HG02642 (cell line): ENCODE data around the gene NME4.
"Not testable (repeated sequence)": the region's sequence is repeated elsewhere in the genome, so short reads cannot be mapped to it uniquely, and the experiment has no call there.

Source experiments
- ATAC-seq: cut with Tn5 transposase; IDR thresholded peaks from one replicate; pipeline ENCODE4 v1.9.1; 2021; ENCODE audit warnings: mild to moderate bottlenecking; ENCODE audit not compliant: unreplicated experiment, poor library complexity

NME4 gene

DNA sequence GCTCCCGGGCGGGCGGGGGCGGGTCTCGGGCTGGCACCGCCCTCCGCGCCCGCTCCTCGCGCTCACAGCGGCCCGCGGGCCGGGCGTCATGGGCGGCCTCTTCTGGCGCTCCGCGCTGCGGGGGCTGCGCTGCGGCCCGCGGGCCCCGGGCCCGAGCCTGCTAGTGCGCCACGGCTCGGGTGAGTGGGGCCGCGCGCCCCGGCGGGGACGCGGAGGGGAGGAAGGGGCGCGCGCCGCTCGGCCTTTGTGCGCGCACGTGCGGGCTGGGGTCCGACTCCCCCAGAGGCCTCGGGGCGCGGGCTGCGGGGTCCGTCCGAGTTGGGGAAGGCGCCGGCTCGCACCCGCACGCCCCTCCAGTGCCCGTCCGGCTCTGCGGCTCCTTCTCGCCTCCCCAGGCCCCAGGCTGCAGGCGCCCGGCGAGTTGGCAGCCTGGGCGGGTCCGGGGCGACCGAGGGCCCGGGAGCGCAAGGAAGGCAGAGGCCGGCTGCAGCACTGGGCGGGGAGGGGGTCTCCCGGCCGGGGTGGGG lies at the start of gene NME4:
Gene NME4, plus strand, starts transcription at position 65 of the 527 bp plus-strand sequence. Its CDS starts 24 bp downstream, at position 89.
- ATAC-seq, result no peak

DNA sequence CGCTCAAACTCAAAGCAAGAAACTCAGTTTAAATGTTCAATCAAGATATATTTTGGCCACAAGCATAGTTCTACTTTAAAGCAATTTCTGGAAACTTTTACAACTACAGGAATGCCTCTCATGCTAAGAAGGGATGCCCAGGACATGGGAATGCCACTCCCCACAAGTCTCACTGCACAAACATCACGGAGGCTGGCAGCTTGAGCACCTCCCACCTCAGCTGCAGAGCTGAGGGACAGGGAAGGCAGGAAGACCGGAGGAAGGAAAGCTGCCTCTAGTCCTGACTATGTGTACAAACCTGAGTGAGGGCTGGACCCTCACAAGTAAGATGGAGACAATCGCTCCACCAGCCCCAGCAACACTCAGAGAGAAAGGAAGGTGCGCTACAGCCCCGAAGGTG lies 49.8 kb upstream of the NME4 start:
- ATAC-seq, result no peak

DNA sequence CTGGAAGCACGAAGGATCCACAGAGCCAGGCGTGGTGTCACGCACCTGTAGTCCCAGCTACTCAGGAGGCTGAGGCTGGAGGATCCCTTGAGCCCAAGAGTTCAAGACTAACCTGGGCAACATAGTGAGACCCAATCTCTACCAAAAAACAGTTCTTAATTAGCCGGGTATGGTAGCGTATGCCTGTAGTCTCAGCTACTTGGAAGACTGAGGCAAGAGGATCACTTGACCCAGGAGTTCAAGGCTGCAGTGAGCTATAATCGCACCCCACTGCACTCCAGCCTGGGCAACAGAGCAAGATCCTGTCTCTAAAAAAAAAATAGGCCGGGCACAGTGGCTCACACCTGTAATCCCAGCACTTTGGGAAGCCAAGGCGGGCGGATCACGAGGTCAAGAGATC lies 48.5 kb upstream of the NME4 start:
- not testable (repeated sequence) for ATAC-seq

DNA sequence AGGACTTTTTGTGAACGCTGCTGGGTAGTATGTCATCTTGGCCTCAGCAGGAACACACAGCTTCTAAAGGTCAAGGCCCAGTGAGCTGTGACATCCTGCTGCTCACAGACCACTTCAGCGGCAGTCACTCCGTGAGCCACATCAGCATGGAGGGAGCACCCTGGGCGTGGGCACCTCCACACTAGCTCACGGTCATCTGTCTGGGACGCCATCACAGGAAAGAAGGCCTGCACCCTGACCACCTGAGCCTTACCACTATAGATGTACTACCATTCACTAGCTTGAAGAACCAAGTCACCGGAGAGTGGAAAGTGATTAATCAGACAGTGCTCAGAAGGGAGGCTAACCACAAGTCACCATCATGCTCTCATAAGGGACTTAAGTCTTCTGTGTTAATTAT lies 47.8 kb upstream of the NME4 start:
- no peak for ATAC-seq

DNA sequence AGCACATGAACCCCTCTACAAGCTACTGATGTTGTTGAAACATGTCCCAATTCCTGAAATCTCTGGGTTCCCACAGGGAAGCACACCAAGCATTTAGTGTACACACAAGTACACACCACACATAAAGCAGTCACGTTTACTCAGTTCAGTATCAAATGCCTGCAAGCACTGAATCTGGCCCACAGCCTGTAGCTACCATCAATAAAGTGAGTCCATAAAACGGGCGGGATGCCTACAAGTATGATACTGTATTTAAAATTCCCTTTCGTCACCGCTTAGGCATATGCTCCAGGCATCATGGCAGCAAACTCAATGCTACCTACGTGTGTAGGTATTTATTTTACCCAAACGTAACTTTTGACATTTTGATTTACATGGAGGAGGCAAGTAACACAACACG lies 46.8 kb upstream of the NME4 start:
- ATAC-seq, result no peak

DNA sequence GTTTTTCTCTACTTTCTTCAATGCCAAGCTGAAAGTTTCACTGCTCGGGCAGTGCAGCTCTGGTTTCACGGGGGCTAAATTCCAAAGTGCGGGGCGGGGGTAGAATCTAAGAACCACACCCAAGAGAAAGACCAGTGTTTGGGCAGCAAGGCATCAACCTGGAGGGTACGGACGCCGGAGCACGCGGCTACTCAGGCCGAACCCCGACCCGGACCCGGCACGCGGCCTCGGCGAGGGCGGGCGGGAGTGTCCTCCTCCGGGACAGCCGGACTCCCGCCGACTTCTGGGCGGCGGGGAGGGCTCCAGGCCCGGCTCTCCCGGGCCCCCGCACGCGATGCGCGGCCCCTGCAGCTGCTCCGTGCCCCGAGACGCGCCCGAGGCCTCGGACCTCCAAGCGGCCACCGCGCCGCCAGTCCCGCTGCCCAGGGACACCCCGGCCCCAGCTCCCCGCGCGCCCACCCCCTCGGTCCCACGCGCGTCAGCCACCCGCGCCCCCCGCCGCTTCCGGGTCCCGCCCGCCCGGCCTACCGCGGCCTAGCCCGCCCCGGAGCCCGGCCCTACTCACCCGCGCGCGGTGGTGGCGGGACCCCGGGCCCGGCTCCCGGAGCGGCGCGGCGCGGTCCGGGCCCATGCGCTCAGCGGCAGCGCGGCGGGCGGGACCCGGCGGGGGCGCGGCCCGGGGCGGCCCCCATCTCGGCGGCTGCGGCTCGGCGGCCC lies 45.0 kb upstream of the NME4 start:
- ATAC-seq, result peak; percentile 35

DNA sequence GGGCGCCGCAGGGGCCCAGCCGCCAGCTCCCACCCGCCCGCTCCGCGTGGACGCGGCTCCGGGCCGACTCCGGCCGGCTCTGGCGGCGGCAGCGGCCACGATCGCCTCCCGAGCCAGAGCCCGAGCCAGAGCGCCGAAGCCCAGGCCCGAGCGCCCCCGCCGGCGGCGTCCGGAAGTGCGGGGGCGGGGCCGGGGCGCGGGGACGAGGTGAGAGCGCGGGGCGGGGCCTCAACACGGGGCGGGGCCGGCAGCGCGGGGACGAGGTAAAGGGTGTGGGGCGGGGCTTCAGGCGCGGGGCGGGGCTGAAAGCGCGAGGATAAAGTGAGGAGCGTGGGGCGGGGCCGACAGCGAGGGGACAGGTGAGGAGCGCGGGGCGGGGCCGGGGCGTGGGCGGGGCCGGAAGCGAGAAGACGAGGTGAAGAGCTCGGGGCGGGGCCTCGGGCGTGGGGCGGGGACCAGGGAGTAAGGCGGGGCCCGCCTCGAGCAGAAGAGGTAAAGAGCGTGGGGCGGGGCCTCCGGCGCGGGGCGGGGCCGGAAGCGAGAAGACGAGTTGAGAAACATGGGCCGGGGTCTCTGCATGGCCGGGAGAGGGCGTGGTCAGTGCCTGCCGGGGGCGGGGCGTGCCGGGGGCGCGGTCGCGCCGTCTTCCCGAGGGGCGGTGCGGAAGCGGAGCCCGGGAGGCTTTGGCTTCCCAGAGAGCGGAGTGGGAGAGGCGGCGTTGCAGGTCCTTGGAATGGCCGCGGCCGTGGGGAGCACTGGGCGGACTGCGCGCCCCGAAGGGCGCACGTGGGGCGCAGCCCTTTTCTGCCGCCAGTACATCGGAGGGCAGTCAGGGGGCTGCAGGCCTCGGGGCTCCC lies 44.2 kb upstream of the NME4 start, which contains the start of gene AXIN1:
Gene AXIN1, minus strand, starts transcription at position 177 of the 857 bp plus-strand sequence. CDS start 5,698 bp downstream, outside the sequence.
- ATAC-seq, result peak; percentile 65

DNA sequence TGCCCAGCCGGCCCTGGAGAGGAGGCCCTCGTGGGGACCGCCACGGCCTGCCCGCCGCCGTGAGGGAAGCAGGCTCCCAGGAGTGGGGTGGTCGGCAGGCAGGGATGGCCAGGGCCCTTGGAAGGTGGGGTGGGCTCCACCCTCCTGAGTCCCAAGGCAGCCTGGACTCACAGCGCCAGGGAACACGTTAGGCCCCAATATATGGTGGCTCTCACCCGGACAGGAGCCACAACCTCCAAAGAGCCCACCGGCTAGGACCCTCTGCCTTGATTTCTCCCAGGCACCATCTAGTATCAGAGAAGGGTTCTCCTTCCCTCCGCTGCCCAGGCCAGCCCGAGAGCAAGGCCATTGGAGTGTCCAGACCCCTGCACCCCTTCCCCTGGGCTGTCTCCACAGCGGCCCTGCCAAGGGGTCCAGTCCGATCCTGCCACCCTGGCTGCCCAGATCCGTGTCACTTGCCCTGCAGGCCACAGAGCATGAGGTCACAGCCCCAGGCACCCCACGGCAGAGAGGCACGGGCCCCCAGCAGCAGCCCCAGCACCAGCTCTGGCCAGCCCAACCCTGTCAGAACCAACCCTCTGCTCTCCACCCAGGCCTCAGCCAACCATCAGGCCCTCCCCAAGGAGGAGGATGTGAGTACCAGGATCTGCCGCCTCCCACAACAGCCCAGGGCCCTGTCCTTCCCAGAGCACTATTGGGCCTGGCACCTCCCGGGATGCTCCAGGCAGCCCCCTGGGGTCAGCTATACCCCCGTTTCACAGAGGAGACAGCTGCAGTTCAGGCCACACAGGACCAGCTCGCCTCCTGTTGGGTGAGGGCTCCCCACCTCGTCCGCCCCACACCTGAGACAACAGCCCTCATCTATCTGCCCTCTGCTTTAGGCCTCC lies 43.4 kb upstream of the NME4 start:
- ATAC-seq, result peak; percentile 2

DNA sequence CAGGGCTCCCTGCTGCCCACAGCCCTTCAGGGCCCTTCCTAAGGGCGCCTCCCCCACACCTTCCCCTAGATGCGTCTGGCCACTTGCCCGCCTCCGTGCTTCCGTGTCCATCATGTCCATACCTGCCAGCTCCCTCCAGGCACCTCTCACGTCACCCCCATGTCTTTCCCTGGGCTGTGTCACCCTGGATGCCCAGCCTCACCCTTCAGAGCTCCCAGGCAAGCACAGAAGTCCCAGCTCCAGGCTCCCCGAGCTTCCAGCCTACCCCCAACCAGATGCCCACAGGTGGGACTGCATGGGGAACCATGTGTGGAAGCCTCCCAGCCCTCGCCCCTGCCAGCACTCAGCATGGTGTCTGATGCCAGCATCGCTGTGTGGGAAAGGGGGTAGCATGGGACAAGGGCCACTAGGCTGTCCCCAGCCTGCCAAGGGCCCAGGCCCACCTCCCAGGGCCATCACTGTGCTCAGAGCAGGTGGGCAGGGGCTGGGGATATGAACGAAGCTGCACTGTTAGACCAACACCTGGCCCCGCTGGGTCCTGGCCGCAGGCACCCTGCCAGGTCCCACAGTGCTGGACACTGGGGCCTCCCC lies 42.6 kb upstream of the NME4 start:
- ATAC-seq, result no peak

DNA sequence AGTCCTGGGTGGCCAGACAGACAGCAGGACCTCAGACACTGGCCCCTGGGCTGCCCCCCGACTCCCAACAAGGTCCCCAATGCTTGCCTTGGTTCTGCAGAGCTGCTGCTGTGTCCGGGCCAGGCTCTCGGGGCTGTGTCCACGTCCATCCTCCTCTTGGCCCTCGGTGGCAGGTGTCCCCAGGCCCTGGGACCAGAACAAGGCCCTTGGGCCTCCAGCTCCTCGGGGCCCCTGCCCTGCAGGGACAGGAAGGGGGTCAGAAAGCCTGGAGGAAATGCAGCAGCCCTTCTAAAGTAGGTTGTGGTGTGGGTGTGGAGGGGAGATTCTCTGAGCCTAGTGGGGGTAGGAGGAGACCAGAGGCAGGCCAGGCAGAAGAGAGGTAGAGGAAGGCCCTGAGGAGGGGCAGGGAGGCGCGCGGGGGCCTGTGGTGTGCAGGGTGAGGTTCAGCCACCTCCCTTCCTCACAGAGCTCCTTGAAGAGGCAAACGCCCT lies 42.0 kb upstream of the NME4 start:
- ATAC-seq, result no peak

DNA sequence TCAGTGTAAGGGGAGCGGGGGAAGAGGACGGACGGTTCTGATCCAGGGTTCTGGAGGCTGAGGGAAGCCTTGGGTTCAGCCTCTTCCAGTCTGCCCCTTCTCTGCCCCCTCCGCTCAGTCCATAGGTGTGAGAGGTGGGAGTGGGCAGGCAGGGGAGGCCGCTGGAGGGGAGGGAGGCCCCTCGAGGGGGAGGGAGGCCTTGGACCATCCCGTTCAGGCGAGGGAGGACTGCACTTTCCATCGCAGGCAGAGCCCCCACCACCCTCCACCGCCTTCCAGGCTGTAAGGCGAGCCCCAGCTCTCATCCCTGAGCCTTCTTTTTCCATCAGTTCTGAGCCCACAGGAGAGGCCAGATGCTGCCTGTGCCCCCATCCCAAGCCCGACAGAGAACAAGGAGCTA lies 40.3 kb upstream of the NME4 start:
- ATAC-seq, result no peak

DNA sequence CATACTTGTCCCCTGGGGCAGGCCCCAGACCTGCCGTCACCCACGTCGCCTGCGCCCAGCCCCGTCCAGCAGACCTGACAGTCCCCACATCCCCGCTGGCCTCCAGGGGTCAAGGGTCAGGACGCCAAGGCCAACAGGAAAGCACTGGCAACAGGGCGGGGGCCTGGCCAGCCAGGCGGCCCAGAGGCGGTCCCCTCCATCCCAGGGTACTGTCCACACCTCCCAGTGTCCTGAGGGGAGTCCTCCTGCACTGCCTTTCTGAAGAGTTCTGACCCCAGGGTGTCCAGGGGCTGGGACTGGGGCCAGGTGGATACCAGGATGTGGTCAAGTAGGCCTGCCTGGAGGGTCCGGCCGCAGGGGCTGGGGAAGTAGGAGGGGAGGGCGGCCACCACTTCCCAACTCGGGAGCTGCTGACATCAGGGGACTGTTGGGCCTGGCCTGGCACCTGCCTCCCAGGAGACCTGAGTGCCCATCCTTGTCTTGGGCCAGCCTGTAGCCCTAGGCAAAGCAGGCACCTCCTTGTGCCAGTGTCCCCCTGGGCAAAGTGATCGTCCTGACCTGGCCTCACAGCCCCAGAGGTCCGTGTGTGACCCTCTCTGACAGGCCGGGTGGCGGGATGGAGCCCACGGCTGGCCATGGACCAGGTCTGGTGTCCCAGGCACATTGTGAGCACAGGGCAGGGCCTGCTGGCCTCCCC lies 37.8 kb upstream of the NME4 start:
- ATAC-seq, result no peak

DNA sequence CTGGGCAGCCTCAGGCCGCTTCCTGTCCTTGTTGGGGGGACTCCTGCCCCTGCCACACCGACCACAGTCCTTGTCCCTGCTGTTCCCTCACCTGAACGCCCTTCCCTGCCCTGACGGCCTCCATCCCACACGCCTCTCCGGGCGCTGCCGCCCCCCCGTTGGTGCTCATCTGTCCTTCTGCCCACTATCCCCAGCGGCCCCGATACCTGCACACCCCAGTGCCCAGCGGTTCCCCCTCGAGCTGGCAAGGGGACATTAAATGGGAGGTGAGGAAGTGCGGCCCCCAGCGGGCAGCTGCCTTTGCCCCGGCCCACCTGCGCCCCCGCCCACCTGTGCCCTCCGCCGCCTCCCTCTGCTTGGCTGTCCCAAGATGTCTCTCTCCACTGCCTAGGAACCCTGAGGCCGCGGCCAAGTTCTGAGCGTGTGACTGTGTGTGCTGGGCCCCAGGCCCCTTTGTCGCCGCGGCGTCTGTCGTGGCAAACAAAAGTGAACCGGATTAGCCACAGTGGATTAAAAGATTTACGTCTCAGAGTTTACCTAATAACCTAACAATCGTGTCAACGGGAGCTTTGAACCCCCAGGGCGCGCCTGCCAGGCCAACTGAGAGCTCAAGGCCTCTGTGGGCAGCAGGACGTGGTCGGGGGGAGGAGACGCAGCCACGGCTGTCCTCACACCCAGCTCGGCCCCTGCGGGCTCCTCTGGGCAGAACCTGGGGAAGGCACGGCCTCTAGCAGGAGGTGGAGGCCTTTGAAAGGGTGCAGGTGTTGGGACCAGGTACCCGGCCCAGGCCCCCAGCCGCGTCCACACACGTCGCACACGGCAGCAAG lies 36.9 kb upstream of the NME4 start:
- ATAC-seq, result no peak

DNA sequence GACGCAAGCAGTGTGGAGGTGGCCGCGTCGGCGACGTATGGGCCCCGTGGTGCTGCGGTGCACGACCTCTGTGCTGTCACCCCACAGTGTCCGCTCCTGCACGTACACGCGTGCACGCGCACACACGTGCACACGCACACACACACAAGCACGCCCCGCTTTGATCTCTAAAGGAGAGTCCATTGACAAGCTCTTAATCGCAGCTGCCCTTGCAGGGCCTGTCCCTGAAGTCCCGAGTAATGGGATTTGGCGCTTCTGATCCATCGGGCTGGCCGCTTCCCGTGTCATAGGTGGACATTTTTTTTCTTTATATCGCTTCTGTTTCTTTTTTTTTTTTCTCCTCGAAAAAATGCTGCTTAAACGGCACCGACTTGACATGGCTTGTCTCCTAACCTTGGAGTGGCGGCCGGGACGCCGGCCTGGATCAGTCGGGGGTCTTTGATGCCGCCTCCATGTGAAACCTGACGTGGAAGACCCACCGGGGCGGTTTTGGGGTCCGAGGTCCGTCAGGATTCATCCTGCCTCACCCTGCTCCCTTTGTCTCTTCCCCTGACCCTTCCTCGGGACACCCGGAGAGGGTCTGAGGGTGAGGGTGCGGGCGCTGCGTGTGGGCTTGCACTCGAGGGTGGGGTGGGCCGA lies 36.2 kb upstream of the NME4 start:
- ATAC-seq, result no peak

DNA sequence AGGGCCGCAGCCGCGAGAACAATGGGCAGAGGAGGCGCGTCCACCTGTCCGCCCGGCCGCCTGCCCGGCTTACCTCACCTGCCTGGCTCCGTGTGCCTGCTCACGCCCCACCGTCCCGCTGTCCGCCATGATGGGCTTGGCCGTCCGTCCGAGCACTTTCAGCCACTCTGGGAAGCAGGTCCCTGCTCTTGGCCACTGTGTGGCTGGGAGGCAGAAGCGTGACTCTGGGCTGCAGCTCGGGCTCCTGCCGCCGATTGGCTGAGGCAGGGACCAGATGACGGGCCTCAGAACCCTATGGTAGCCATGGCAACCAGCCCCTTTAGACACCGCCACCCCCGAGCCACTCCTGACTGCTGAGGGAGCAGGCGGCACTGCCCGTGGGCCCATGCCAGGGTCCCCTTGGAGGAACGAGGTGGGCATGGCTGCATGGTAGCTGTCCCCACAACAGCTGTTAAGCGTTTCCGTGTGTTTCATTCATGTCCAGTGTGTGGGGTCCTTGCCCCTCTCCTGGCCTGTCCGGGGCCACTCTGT lies 35.6 kb upstream of the NME4 start:
- ATAC-seq, result no peak

DNA sequence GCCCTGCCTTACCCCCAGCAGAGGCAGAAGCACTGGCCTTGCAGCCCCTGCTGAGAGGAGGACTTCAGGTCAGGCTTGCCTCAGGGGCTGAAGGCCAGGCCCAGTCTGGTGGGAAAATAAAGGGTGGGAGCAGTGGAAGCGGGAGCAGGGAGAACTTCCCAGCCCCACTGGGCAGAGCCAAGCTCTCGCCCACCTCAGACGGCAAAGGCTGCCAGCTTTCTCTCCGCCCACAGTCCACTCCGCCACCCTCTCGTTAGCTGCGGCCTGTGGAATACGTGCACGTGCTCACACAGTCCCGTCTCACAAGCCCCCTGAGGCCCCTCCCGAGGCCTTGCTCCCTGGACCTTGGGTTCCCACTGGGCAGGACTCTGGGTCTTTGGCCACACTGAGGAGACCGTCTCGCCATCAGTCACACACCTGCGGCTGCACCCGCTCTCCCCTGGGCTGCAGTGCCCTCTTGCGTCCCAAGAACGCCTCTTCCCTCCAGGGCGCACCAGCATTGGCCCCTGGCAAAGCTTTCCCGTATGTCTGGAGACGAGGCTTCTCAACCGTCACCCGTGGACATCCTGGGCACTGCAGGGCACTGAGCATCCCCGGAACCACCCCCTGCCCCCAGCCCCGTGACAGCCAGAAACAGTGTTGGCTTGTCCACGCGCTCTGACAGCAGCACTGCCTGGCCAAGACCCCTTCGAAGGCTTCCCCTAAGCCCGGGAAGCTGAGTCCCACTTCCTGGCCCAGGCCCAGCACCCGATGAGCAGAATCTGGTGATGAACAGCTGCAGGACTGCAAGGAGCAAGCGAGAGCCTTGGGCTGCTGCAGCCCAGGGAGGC lies 34.9 kb upstream of the NME4 start:
- no peak for ATAC-seq

DNA sequence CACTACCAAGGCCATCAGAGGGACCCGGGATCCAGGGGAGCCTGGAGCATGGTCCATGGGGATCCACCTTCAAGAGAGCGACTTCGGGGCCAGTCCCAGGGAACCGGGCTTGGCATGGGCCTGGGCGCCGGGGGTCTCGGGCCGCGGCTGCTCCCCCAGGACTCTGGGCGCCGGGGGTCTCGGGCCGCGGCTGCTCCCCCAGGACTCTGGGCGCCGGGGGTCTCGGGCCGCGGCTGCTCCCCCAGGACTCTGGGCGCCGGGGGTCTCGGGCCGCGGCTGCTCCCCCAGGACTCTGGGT lies 34.3 kb upstream of the NME4 start:
- not testable (repeated sequence) for ATAC-seq
